Measurements from ENCODE around the gene GLYATL3. TPM values are rescaled to one million over a fixed set of nuclear protein-coding genes. Genes with fewer than 3 reads are reported as not detected.

Gene GLYATL3
- total RNA-seq, 1 donor from 2014 or later = not detected

- no peak for DNase-seq
- H3K4me3 Mint-ChIP-seq = no peak overlapping the region
- no peaks in the 10 kb centered on the region for H3K9me3 Mint-ChIP-seq
- intact Hi-C loops (cut with micrococcal nuclease) = no loop called here
- H3K27ac Mint-ChIP-seq = no peak overlapping the region
- peaks cover 3% of the 10 kb centered on the region for H3K4me1 Mint-ChIP-seq
- H3K27me3 Mint-ChIP-seq = peaks cover 7% of the 10 kb centered on the region
- no peaks in the 10 kb centered on the region for H3K36me3 Mint-ChIP-seq (ENCODE audit: low read depth)
These were observed 63.5 kb downstream of the GLYATL3 start for GRCh38 chr6:49563006-49563886.

- Mint-ChIP-seq H3K27ac (no peak overlapping the region), H3K4me1 (peaks cover 3% of the 10 kb centered on the region), H3K36me3 (ENCODE audit: low read depth) (no peaks in the 10 kb centered on the region), H3K4me3 (no peak overlapping the region), H3K9me3 (no peaks in the 10 kb centered on the region), H3K27me3 (peaks cover 8% of the 10 kb centered on the region)
- DNase-seq = no peak
- intact Hi-C loops (cut with micrococcal nuclease) = no loop called here
These were observed 64.8 kb downstream of the GLYATL3 start for GRCh38 chr6:49564552-49564951.

GRCh38 chr6:49565261-49565660, 65.5 kb downstream of the GLYATL3 start:
- no peak overlapping the region for H3K27ac Mint-ChIP-seq
- no peak overlapping the region for H3K4me3 Mint-ChIP-seq
- intact Hi-C loops (cut with micrococcal nuclease) = no loop called here
- no peak for DNase-seq
- peaks cover 8% of the 10 kb centered on the region for H3K27me3 Mint-ChIP-seq
- H3K36me3 Mint-ChIP-seq (ENCODE audit: low read depth) = no peaks in the 10 kb centered on the region
- H3K4me1 Mint-ChIP-seq = peaks cover 3% of the 10 kb centered on the region
- H3K9me3 Mint-ChIP-seq = no peaks in the 10 kb centered on the region

GRCh38 chr6:49565855-49566254, 66.1 kb downstream of the GLYATL3 start:
- intact Hi-C loops (cut with micrococcal nuclease) = no loop called here
- Mint-ChIP-seq H3K27ac (no peak overlapping the region), H3K4me1 (peaks cover 3% of the 10 kb centered on the region), H3K36me3 (ENCODE audit: low read depth) (no peaks in the 10 kb centered on the region), H3K4me3 (no peak overlapping the region), H3K9me3 (no peaks in the 10 kb centered on the region), H3K27me3 (peaks cover 8% of the 10 kb centered on the region)
- DNase-seq = no peak

- Mint-ChIP-seq H3K27me3 (peaks cover 5% of the 10 kb centered on the region), H3K4me3 (no peak overlapping the region), H3K27ac (no peak overlapping the region), H3K36me3 (ENCODE audit: low read depth) (no peaks in the 10 kb centered on the region), H3K9me3 (no peaks in the 10 kb centered on the region), H3K4me1 (peaks cover 3% of the 10 kb centered on the region)
- intact Hi-C loops (cut with micrococcal nuclease) = no loop called here
- no peak for DNase-seq
These were observed 70.9 kb downstream of the GLYATL3 start for GRCh38 chr6:49570474-49571079.

- H3K27ac Mint-ChIP-seq = no peak overlapping the region
- no peaks in the 10 kb centered on the region for H3K4me1 Mint-ChIP-seq
- no peaks in the 10 kb centered on the region for H3K36me3 Mint-ChIP-seq (ENCODE audit: low read depth)
- no peak overlapping the region for H3K4me3 Mint-ChIP-seq
- H3K9me3 Mint-ChIP-seq = no peaks in the 10 kb centered on the region
- peaks cover 6% of the 10 kb centered on the region for H3K27me3 Mint-ChIP-seq
- intact Hi-C loops (cut with micrococcal nuclease) = no loop called here
- DNase-seq = no peak
These were observed 76.9 kb downstream of the GLYATL3 start for GRCh38 chr6:49576618-49577017.

Other genes starting within 250 kb of the GLYATL3 start
- gene MMUT, start 36.7 kb upstream of the GLYATL3 start, total RNA-seq = 12.4 and 13.1 TPM in 2 replicates
- gene CENPQ, start 36.6 kb upstream of the GLYATL3 start, total RNA-seq = 16.4 and 18.6 TPM in 2 replicates
- gene C6orf141, start 50.7 kb downstream of the GLYATL3 start, total RNA-seq = 0.14 TPM in 1 of 2 replicates, not detected in the other
- gene RHAG, start 136.9 kb downstream of the GLYATL3 start, total RNA-seq = not detected in 2 replicates
- not detected in 2 replicates for gene CRISP2, start 213.6 kb downstream of the GLYATL3 start, total RNA-seq
- gene CRISP3, start 244.5 kb downstream of the GLYATL3 start, total RNA-seq = not detected in 2 replicates

Data from activated CD4-positive, alpha-beta T cell treated with anti-CD3 and anti-CD28 coated beads, Interleukin-2, amount 10 ng/mL, durations not matched to agents 24 days and 14 days (primary cell).